ENCODE measurements around the gene ESYT1.

- TF ChIP-seq, protein P1, sequence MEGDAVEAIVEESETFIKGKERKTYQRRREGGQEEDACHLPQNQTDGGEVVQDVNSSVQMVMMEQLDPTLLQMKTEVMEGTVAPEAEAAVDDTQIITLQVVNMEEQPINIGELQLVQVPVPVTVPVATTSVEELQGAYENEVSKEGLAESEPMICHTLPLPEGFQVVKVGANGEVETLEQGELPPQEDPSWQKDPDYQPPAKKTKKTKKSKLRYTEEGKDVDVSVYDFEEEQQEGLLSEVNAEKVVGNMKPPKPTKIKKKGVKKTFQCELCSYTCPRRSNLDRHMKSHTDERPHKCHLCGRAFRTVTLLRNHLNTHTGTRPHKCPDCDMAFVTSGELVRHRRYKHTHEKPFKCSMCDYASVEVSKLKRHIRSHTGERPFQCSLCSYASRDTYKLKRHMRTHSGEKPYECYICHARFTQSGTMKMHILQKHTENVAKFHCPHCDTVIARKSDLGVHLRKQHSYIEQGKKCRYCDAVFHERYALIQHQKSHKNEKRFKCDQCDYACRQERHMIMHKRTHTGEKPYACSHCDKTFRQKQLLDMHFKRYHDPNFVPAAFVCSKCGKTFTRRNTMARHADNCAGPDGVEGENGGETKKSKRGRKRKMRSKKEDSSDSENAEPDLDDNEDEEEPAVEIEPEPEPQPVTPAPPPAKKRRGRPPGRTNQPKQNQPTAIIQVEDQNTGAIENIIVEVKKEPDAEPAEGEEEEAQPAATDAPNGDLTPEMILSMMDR (optimal IDR thresholded peaks at IDR 0.05 in 1 of 3, IDR thresholded peaks at IDR 0.05 in 1 of 3, conservative IDR thresholded peaks at IDR 0.05 in 1 of 3; ENCODE audit: extremely low read depth in 1 of 3, insufficient read depth in 2 of 3, low read length in 3 of 3): no peak
- no peak for TF ChIP-seq EZH2 (IDR thresholded peaks at IDR 0.05; ENCODE audit: low read length)
Observed at GRCh38 chr12:56082967-56083366, 45.1 kb upstream of the ESYT1 start.
